Activated CD4-positive, alpha-beta T cell treated with anti-CD3 and anti-CD28 coated beads, Interleukin-2, amount 50 U/mL, for 48 hours (primary cell): ENCODE results near the gene EML4.
"Not testable (repeated sequence)": the region's sequence is repeated elsewhere in the genome, so short reads cannot be mapped to it uniquely, and the experiment has no call there.

Experiments used
- DNase-seq, 2 experiments: peaks; one replicate each; pipeline ENCODE4 v3.0.0-alpha.2; 2020

Gene EML4

GRCh38 chr2:42270757-42271156, 101.6 kb downstream of the EML4 start:
- no peak for DNase-seq

GRCh38 chr2:42271246-42271645, 102.1 kb downstream of the EML4 start:
- not testable (repeated sequence) for DNase-seq

- no peak for DNase-seq
Observed at GRCh38 chr2:42274863-42275262, 105.7 kb downstream of the EML4 start.

- no peak for DNase-seq
Observed at GRCh38 chr2:42281416-42282081, 112.4 kb downstream of the EML4 start.

- DNase-seq: no peak
Observed at GRCh38 chr2:42284019-42284418, 114.9 kb downstream of the EML4 start.

GRCh38 chr2:42286268-42286946, 117.3 kb downstream of the EML4 start:
- no peak for DNase-seq

GRCh38 chr2:42288811-42289210, 119.7 kb downstream of the EML4 start:
- DNase-seq: no peak

GRCh38 chr2:42289222-42289621, 120.1 kb downstream of the EML4 start:
- DNase-seq: no peak

GRCh38 chr2:42290005-42290404, 120.9 kb downstream of the EML4 start:
- DNase-seq: no peak

GRCh38 chr2:42293019-42293418, 123.9 kb downstream of the EML4 start:
- no peak for DNase-seq

- no peak for DNase-seq
Observed at GRCh38 chr2:42296226-42296625, 127.1 kb downstream of the EML4 start.

GRCh38 chr2:42297322-42297936, 128.3 kb downstream of the EML4 start:
- DNase-seq: no peak

GRCh38 chr2:42298132-42298531, 129.0 kb downstream of the EML4 start:
- no peak for DNase-seq

GRCh38 chr2:42298996-42299754, 130.0 kb downstream of the EML4 start:
- no peak for DNase-seq

- DNase-seq: no peak
Observed at GRCh38 chr2:42300527-42300926, 131.4 kb downstream of the EML4 start.

- DNase-seq: no peak
Observed at GRCh38 chr2:42303252-42303651, 134.1 kb downstream of the EML4 start.

GRCh38 chr2:42304059-42304713, 135.0 kb downstream of the EML4 start:
- no peak for DNase-seq

- DNase-seq: no peak
Observed at GRCh38 chr2:42307180-42307579, 138.0 kb downstream of the EML4 start.

- no peak for DNase-seq
Observed at GRCh38 chr2:42309366-42309765, 140.2 kb downstream of the EML4 start.

GRCh38 chr2:42310007-42310515, 140.9 kb downstream of the EML4 start:
- DNase-seq: no peak

- no peak for DNase-seq
Observed at GRCh38 chr2:42312106-42312505, 143.0 kb downstream of the EML4 start.

- no peak for DNase-seq
Observed at GRCh38 chr2:42314892-42315468, 145.8 kb downstream of the EML4 start.
